SK-N-SH (cell line): ENCODE measurements around the gene MATN4. TPM values are rescaled to one million over a fixed set of nuclear protein-coding genes. Genes with fewer than 3 reads are reported as not detected.

Source experiments
- CTCF ChIA-PET: fragments of 300-600, 350-600 bp; formaldehyde crosslinking; extraction: SDS; loops from one replicate; lab custom pipeline; 2021; lab: Yijun Ruan, JAX
- POLR2A ChIA-PET: fragments of 350-600 bp; sonication (Branson Sonifier 250); formaldehyde crosslinking; extraction: SDS; loops from one replicate; lab custom pipeline; 2020; ENCODE audit warnings: antibody characterized with exemption, inconsistent platforms; lab: Yijun Ruan, JAX
- DNase-seq: peaks from one replicate; pipeline ENCODE4 v3.0.0; 2012
- H2AFZ ChIP-seq: fragments of 200-600 bp; sonication (generic); 2 replicates; pipeline ENCODE4 v1.8.1; 2016; ENCODE audit warnings: antibody characterized with exemption, mild to moderate bottlenecking, low read depth
- H3F3A ChIP-seq: fragments of 200-600 bp; sonication (generic); replicated peaks from 2 replicates; pipeline ENCODE3; 2016; ENCODE audit warnings: antibody characterized with exemption, mild to moderate bottlenecking; ENCODE audit not compliant: insufficient read depth
- H3K27ac ChIP-seq, 2 experiments: fragments of 200-500 bp in 1 of 2; fragments of 200-600 bp in 1 of 2; sonication (Bioruptor generic) in 1 of 2; sonication (generic), shearing (Covaris generic) in 1 of 2; 2 replicates each; pipeline versions ENCODE4 v1.5.1 to v1.6.1; 2014 to 2016; ENCODE audit warnings: low read depth in 2 of 2, inconsistent platforms in 1 of 2, low read length in 1 of 2, mild to moderate bottlenecking in 1 of 2, mixed read lengths in 1 of 2
- H3K27me3 ChIP-seq: fragments of 200-600 bp; sonication (generic), shearing (Covaris generic); 2 replicates; pipeline ENCODE4 v1.6.1; 2016; ENCODE audit warnings: mixed run types; ENCODE audit not compliant: insufficient read depth
- H3K36me3 ChIP-seq, 2 experiments: fragments of 200-500 bp in 1 of 2; fragments of 200-600 bp in 1 of 2; sonication (Bioruptor generic) in 1 of 2; sonication (generic) in 1 of 2; replicated peaks in 1 of 2; 2 replicates each; pipeline versions ENCODE3 to v1.5.1; 2014 to 2016; ENCODE audit warnings: low read length in 1 of 2, mild to moderate bottlenecking in 1 of 2; ENCODE audit not compliant: insufficient read depth in 2 of 2, control insufficient read depth in 1 of 2
- H3K4me1 ChIP-seq, 2 experiments: fragments of 200-500 bp in 1 of 2; fragments of 200-600 bp in 1 of 2; sonication (Bioruptor generic) in 1 of 2; sonication (generic), shearing (Covaris generic) in 1 of 2; 2 replicates each; pipeline versions ENCODE4 v1.5.1 to v1.6.1; 2014 to 2016; ENCODE audit warnings: low read depth in 1 of 2, low read length in 1 of 2, mixed run types in 1 of 2; ENCODE audit not compliant: insufficient read depth in 2 of 2, control insufficient read depth in 1 of 2
- H3K4me2 ChIP-seq: fragments of 200-600 bp; sonication (generic), shearing (Covaris generic); 2 replicates; pipeline ENCODE4 v1.6.1; 2017; ENCODE audit warnings: mixed run types
- H3K4me3 ChIP-seq, 2 experiments: fragments of 200-500 bp in 1 of 2; fragments of 200-600 bp in 1 of 2; sonication (Bioruptor generic) in 1 of 2; sonication (generic), shearing (Covaris generic) in 1 of 2; 2 replicates each; pipeline versions ENCODE4 v1.5.1 to v1.8.1; 2014 to 2016; ENCODE audit warnings: low read depth in 2 of 2, inconsistent platforms in 1 of 2, low read length in 1 of 2, mild to moderate bottlenecking in 1 of 2, mixed read lengths in 1 of 2, moderate library complexity in 1 of 2
- H3K79me2 ChIP-seq: fragments of 200-600 bp; sonication (generic); 2 replicates; pipeline ENCODE4 v1.8.1; 2017; ENCODE audit warnings: mild to moderate bottlenecking; ENCODE audit not compliant: insufficient read depth
- H3K9ac ChIP-seq: fragments of 200-600 bp; sonication (generic); 2 replicates; pipeline ENCODE4 v1.6.1; 2017; ENCODE audit warnings: mixed run types
- H3K9me2 ChIP-seq: fragments of 200-600 bp; sonication (generic); 2 replicates; pipeline ENCODE4 v1.6.1; 2017; ENCODE audit warnings: mixed run types
- H3K9me3 ChIP-seq: fragments of 200-600 bp; sonication (generic); 2 replicates; pipeline ENCODE4 v1.6.1; 2017; ENCODE audit warnings: mixed run types, mild to moderate bottlenecking, moderate library complexity
- H4K20me1 ChIP-seq: fragments of 200-600 bp; sonication (generic); 2 replicates; pipeline ENCODE4 v1.6.1; 2017; ENCODE audit warnings: mild to moderate bottlenecking, mixed run types; ENCODE audit not compliant: insufficient read depth
- CTCF ChIP-seq: fragments of 200-600 bp; sonication (generic); IDR thresholded peaks from 2 replicates; pipeline ENCODE4 v1.6.1; 2017; ENCODE audit warnings: antibody characterized with exemption, mild to moderate bottlenecking, moderate library complexity
- EP300 ChIP-seq, 2 experiments: IDR thresholded peaks; 2 replicates each; pipeline versions ENCODE4 v1.4.0 to v1.6.1; 2012; ENCODE audit warnings: borderline replicate concordance in 1 of 2, low read depth in 1 of 2, low read length in 1 of 2
- FOSL2 ChIP-seq: IDR thresholded peaks from 2 replicates; pipeline ENCODE4 v1.4.0; 2012; ENCODE audit warnings: low read depth, mild to moderate bottlenecking, moderate library complexity, borderline replicate concordance
- FOXM1 ChIP-seq: IDR thresholded peaks from 2 replicates; pipeline ENCODE4 v1.4.0; 2012; ENCODE audit warnings: low read depth, mild to moderate bottlenecking
- GABPA ChIP-seq: IDR thresholded peaks from 2 replicates; pipeline ENCODE4 v1.4.0; 2012; ENCODE audit warnings: low read depth, mild to moderate bottlenecking
- PBX3 ChIP-seq: IDR thresholded peaks from 2 replicates; pipeline ENCODE4; 2012
- REST ChIP-seq: IDR thresholded peaks from 2 replicates; pipeline ENCODE4 v1.6.1; 2012; ENCODE audit warnings: mild to moderate bottlenecking, low read depth, low read length, moderate library complexity
- SIN3A ChIP-seq: IDR thresholded peaks from 2 replicates; pipeline ENCODE4 v1.6.1; 2012; ENCODE audit warnings: low read depth, mild to moderate bottlenecking, low read length, moderate library complexity, borderline replicate concordance
- TAF1 ChIP-seq: IDR thresholded peaks from 2 replicates; pipeline ENCODE4 v1.6.1; 2012; ENCODE audit warnings: low read depth, mild to moderate bottlenecking, low read length, moderate library complexity, borderline replicate concordance
- TCF12 ChIP-seq: IDR thresholded peaks from 2 replicates; pipeline ENCODE4 v1.4.0; 2012
- TEAD4 ChIP-seq: IDR thresholded peaks from 2 replicates; pipeline ENCODE4 v1.4.0; 2012; ENCODE audit warnings: mild to moderate bottlenecking, borderline replicate concordance; ENCODE audit not compliant: insufficient read depth
- YY1 ChIP-seq: IDR thresholded peaks from 2 replicates; pipeline ENCODE4 v1.4.0; 2012; ENCODE audit warnings: low read depth, mild to moderate bottlenecking
- WGBS: methylation state at CpG from one replicate; pipeline ENCODE4 v1.1.6; 2017; ENCODE audit warnings: low lambda C conversion rate; 5-methylcytosine and 5-hydroxymethylcytosine counted together
- polyA plus RNA-seq, 3 experiments: library from polyadenylated mRNA; depleted of rRNA; stranded (reverse); fragments of >200 nt; gene quantifications; 2 replicates each; pipeline ENCODE4 v1.2.3, GENCODE V29; 2012

MATN4 gene
- polyA plus RNA-seq, 1 of the 3 experiments (the other 2 are of a cell fraction): 0.16 TPM

- WGBS: 14% methylated on average over 7 of the region's 7 CpGs
- Histone ChIP-seq H3K9ac (no peak overlapping the region), H3F3A (no peaks in the 10 kb centered on the region), H3K4me1 (no peaks in the 10 kb centered on the region), H3K27me3 (peaks cover 45% of the 10 kb centered on the region), H3K4me3 (no peak overlapping the region), H3K9me2 (no peaks in the 10 kb centered on the region), H4K20me1 (no peaks in the 10 kb centered on the region), H3K4me2 (no peak overlapping the region), H3K9me3 (no peaks in the 10 kb centered on the region), H3K27ac (no peak overlapping the region), H3K36me3 (no peaks in the 10 kb centered on the region), H3K79me2 (no peaks in the 10 kb centered on the region), H2AFZ (no peak overlapping the region)
- ChIA-PET CTCF (interaction anchor here (1.3 to 1.4 kb wide), 2 partner anchors 33 to 36 kb away, joined by 3 to 5 read pairs; no protein-coding TSS in a partner anchor), POLR2A (no interaction called here)
- DNase-seq: no peak
- TF ChIP-seq GABPA (no peak), FOXM1 (no peak), TCF12 (no peak), PBX3 (no peak), FOSL2 (no peak), EP300 (IDR thresholded peaks at IDR 0.05; ENCODE audit: borderline replicate concordance in 1 of 2, low read depth in 1 of 2, low read length in 1 of 2) (no peak), REST (no peak), CTCF (no peak), TAF1 (no peak), SIN3A (no peak), YY1 (no peak), TEAD4 (no peak)
These were observed 50.4 kb downstream of the MATN4 start for GRCh38 chr20:45257711-45258110.
